ENCODE data around the gene RBPJL.

Gene RBPJL

DNA sequence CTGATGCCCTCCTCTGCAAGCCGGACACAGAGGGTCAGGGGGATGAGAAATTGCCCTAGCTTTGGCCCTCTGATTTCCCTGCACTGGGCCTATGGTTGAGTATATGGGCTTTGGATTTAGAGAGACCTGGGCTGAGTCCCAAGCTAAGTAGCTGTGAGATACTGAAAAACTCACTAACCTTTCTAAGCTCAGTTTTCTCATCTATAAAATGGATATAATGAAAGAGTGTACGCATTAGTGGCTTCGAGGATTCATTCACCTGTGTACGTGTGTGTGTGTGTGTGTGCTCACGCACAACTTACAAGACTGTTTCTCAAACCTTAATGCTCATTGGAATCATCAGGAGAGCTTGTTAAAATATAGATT is 12.7 kb upstream of the RBPJL start:
- DNase-seq, result no peak

DNA sequence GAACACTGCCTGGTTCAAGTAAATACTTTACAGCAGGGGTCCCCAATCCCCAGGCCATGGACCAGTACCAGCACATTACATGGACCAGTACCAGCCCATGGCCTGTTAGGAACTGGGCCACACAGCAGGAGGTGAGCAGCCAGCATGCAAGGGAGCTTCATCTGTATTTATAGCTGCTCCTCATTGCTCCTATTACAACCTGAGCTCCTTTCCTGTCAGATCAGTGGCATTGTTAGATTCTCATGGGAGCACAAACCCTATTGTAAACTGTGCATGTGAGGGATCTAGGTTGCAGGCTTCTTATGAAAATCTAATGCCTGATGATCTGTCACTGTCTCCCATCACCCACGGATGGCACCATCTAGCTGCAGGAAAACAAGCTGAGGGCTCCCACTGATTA is 12.0 kb upstream of the RBPJL start:
- DNase-seq, result no peak

- DNase-seq, result no peak
Measured at GRCh38 chr20:45297786-45298497, 8.7 kb upstream of the RBPJL start.

DNA sequence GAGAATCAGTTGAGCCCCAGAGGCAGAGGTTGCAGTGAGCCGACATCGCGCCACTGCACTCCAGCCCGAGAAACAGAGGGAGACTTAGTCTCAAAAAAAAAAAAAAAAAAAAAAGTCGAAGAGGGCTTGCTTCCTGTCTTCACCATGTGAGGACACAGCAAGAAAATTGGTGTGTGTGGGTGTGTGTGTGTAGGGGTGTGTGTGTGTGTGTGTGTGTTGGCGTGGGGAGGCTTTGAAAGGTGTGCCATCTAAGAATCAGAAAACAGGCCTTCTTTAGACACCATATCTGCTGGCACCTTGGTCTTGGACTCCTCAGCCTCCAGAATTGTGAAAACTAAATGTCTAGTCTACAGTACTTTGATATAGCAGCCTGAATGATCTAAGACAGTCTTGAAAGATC is 6.9 kb upstream of the RBPJL start:
- no peak for DNase-seq

- no peak for DNase-seq
Measured at GRCh38 chr20:45300961-45301360, 5.7 kb upstream of the RBPJL start.

DNA sequence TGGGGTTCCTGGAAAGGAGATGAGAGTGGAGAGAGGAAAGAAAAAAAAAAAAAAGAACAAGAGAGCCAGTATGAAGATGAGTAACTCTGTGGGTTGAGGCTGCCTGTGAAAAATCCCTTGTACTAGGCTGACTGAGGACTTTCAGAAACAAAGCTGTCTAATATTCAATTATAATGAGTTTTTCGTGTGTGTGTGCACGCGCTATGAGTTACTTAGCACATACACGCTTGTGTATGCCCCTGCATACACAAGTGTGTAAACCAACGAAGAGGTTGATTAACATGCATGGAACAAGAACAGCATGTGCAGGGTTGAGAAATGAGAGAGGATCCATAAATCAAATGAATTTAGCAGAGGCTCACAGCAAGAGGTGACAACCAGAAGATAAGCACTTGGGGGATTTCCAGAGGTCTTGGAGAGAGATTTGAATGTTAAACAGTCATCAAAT is 4.8 kb upstream of the RBPJL start:
- DNase-seq, result no peak

GRCh38 chr20:45303586-45304463 is 2.8 kb upstream of the RBPJL start:
- DNase-seq, result no peak

DNA sequence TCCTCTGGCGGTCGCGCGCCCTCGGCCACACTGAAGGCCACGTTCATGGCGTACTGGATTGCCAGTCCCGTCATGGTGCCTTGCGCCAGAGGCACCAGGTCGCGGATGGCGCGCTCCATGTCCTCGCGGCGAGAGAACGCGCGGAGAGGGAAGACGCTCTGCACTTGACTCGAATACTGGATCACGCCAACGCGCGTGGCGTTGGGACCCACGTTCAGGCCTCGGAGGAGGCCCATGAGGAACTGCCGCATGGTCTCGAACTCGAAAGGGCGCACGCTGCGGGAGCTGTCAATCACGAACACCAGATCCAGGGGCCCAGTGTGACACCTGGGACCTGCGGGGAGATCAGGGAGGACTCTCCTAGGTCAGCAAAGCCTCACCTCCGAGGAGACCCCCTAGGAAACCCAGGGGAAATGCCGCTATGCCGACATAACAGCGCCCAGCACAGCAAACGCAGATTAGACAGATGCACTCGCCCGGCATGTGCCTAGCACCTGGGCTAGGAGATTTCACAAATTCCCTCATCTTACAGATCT is 2.1 kb upstream of the RBPJL start:
- no peak for DNase-seq

DNA sequence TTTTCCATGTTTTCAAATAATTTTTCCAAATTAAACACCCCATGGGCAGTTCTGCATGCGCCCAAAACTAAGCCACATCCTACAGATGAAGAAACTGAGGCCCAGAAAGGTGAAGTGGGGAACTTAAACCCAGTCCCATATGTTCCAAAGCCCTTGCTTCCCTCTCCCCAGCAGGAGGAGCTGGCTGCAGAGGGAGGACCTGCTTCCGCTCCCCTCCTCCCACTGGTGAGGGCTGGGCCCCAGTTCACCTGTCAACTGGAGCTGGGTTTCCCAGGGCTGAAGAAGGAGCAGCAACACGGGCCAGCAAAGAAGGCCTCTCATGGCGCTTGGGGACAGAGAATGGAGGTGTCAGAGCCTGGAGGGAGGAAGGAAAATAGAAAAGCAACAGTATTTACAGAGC is 1.4 kb upstream of the RBPJL start:
- DNase-seq, result no peak

- no peak for DNase-seq
Measured at GRCh38 chr20:45307076-45307640, 518 bp downstream of the RBPJL start.

- DNase-seq, result peak; percentile 31
Measured at GRCh38 chr20:45308117-45308778, 1.6 kb downstream of the RBPJL start, which contains the start of gene MATN4. TSS of gene MATN4 (minus strand) at chr20:45308299. CDS start at chr20:45305582, 2,717 bp downstream.

GRCh38 chr20:45309075-45309474 is 2.4 kb downstream of the RBPJL start:
- no peak for DNase-seq

DNA sequence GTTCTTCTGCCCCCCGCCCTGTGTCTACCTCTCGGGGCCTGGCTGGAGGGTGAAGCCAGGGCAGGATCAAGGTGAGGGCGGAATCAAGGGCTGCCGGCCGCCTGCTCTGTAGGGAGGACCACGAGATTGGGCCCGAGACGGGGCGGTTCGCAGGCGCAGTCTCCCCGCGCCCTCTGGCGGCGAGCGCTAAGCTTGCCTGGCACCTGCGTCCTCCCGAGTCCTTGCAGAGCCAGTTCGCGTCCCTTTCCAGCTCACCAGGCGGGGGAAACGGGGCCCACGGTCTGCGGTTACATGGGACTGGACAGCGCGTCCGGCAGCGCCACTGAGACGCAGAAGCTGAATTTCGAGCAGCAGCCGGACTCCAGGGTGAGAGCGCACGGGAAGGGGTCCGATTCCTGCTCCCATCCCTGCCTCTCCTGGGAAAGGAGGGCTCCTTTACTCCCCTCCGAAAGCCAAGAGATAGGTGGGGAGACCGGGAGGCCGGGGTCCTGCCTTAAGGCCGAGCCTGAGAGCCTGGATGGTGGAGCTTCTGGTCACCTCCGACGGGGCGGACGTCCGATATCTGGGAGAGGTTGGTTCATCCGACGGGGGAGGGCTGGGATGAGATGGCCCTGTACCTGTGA is 5.1 kb downstream of the RBPJL start:
- peak; percentile 14 for DNase-seq

DNA sequence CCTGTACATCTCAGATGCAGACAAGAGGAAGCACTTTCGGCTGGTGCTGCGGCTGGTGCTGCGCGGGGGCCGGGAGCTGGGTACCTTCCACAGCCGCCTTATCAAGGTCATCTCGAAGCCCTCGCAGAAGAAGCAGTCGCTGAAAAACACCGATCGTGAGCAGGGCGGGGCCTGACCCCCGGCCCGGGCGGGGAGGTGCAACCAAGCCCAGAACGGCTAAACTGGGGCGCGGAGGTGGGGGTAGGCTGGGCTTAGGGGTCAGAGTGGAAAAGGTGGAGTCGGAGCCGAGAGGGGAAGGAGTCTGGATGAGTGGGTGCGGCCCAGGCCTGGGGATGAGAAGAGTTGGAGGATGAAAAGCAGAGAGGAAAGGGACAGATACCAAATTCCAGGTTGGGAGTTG is 5.6 kb downstream of the RBPJL start:
- no peak for DNase-seq

DNA sequence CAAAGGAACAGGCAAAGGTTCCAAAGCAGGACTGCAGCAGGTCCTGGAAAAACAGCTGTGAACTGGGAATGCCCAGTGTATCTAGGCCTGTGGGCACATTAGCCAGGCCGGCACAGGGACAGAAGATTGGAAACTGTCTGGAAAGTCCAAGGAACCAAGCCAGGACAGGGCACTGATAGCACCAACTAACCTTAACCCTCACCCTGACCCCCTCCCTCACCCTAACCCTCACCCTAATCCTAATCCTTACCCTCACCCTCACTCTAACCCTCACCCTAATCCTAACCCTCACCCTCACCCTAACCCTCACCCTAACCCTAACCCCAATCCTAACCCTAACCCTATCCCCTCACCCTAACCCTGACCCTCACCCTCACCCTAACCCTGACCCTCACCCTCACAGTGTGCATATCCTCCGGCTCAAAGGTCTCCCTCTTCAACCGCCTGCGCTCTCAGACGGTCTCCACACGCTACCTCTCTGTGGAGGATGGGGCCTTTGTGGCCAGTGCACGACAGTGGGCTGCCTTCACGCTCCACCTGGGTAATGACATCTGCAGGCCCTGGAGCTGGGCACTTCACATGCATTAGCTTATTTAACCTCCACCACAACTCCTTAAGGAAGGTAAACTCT is 6.5 kb downstream of the RBPJL start:
- DNase-seq, result no peak

GRCh38 chr20:45313943-45314342 is 7.3 kb downstream of the RBPJL start:
- DNase-seq, result no peak

- no peak for DNase-seq
Measured at GRCh38 chr20:45315672-45316071, 9.0 kb downstream of the RBPJL start.

GRCh38 chr20:45316150-45317080 is 9.8 kb downstream of the RBPJL start:
- no peak for DNase-seq

- DNase-seq, result no peak
Measured at GRCh38 chr20:45317826-45318225, 11.2 kb downstream of the RBPJL start.

GRCh38 chr20:45318386-45318939 is 11.8 kb downstream of the RBPJL start:
- DNase-seq, result no peak

GRCh38 chr20:45318948-45319347 is 12.3 kb downstream of the RBPJL start:
- no peak for DNase-seq

Data from NCI-H1092 treated with DMSO at 0.1 percent for 48 hours (cell line).